Esophagus squamous epithelium (tissue), 5 donors: ENCODE measurements around the gene KCNG2. TPM values are rescaled to one million over a fixed set of nuclear protein-coding genes. Genes with fewer than 3 reads are reported as not detected.
A peak's percentile ranks its signal among the peaks of the same experiment; 100 is the strongest.

Source experiments
- DNase-seq: peaks from one replicate; lab custom pipeline; 2025; lab: John Stamatoyannopoulos, UW
- H3K27ac ChIP-seq, 4 donors: fragments of 200-600 bp; sonication (generic); one replicate each; pipeline ENCODE4 v1.5.1; 2016 to 2019; ENCODE audit warnings: mild to moderate bottlenecking in 1 of 4
- H3K27me3 ChIP-seq, 4 donors: fragments of 200-600 bp; sonication (generic); 1 replicate in 3 of 4; 2 replicates in 1 of 4; pipeline versions ENCODE4 v1.5.1 to v1.6.0; 2017 to 2021; ENCODE audit warnings: antibody characterized with exemption in 1 of 4
- H3K36me3 ChIP-seq, 3 donors: fragments of 200-600 bp; sonication (generic); one replicate each; pipeline ENCODE4 v1.5.1; 2016 to 2019
- H3K4me1 ChIP-seq, 3 donors: fragments of 200-600 bp; sonication (generic); one replicate each; pipeline ENCODE4 v1.5.1; 2017 to 2019
- H3K4me3 ChIP-seq, 4 donors: fragments of 200-600 bp; sonication (generic); 1 replicate in 3 of 4; 2 replicates in 1 of 4; pipeline ENCODE4 v1.5.1; 2016 to 2019; ENCODE audit warnings: mild to moderate bottlenecking in 2 of 4, moderate library complexity in 1 of 4
- H3K9me3 ChIP-seq, 3 donors: fragments of 200-600 bp; sonication (generic); one replicate each; pipeline ENCODE4 v1.5.1; 2016 to 2019
- POLR2A ChIP-seq, 4 donors: fragments of 450-650 bp; IDR thresholded peaks; one replicate each; pipeline ENCODE4 v1.6.1; 2017; ENCODE audit warnings: antibody characterized with exemption in 4 of 4, mild to moderate bottlenecking in 4 of 4, moderate library complexity in 3 of 4
- WGBS, 2 donors: methylation state at CpG; one replicate each; pipeline ENCODE4 v1.1.5; 2018; 5-methylcytosine and 5-hydroxymethylcytosine counted together
- intact Hi-C: fragments of 100-400 bp; cut with DNase I; formaldehyde crosslinking; loops from one replicate; pipeline ENCODE4 v1.15.0; 2022
- total RNA-seq, 4 donors: library from RNA; depleted of rRNA; stranded (reverse); fragments of >200 nt; gene quantifications; one replicate each; pipeline ENCODE4 v1.1.0, GENCODE V29; 2016
- TF ChIP-seq, protein P1 (sequence below), 6 experiments: fragments of 450-650 bp in 4 of 6; fragments of 200-600 bp in 2 of 6; sonication (generic) in 2 of 6; IDR thresholded peaks; one replicate each; pipeline ENCODE4 v1.5.1; 2016 to 2019; ENCODE audit warnings: antibody characterized with exemption in 6 of 6, mild to moderate bottlenecking in 4 of 6, moderate library complexity in 4 of 6
- donor health status: DM: yes; HTN: yes; CAD: no.

The KCNG2 gene
- total RNA-seq, 4 donors from 2014 or later, result 0.19 TPM; not detected in 3

DNA sequence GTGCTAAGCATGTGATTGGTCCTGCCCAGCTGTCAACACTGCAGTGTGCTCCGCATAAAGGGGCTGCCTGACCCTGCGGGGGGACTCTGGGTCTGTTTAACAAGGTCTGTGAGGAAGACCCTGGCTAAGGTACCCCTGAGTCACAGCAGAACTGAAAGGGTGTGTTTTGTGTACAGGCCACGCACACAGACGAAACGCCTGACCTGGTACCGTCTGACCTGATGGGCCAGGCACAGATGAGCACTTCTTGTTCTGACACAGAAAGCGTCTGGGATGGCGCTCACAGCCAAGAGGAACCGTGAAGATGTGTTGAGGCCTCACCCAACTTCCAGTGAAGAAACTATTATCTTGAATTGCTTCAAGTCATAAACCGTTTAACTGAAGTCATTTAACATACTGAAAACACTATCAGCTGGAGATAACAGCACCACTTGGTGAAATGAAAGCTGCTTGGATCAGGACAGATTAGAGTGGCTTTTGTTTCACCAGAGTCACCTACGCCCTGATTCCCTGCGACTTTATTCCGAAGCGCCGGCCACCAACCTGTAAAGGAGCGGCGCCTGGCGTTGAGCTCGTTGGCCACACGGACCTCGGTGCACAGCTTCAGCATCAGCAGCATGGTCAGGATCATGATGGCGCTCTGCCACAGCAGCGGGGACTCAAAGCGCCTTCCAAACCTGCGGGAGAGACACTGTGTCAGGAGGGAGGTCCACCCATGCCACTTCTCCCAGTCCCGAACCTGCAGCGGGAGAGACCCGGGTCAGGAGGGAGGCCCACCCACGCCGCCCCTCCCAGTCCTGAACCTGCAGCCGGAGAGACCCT is 145.3 kb downstream of the KCNG2 start:
- Histone ChIP-seq H3K27me3 (no peaks in the 10 kb centered on the region), H3K36me3 (peaks cover 0 to 67% (median 5%) of the 10 kb centered on the region in 3 donors), H3K9me3 (no peaks in the 10 kb centered on the region), H3K27ac (peak overlapping the region in 2 of 4 donors; percentile 17 to 38), H3K4me1 (peaks cover 17 to 100% (median 40%) of the 10 kb centered on the region in 3 donors), H3K4me3 (no peak overlapping the region)
- DNase-seq, result no peak
- TF ChIP-seq POLR2A (IDR thresholded peaks at IDR 0.05), result no peak
- TF ChIP-seq, protein P1, sequence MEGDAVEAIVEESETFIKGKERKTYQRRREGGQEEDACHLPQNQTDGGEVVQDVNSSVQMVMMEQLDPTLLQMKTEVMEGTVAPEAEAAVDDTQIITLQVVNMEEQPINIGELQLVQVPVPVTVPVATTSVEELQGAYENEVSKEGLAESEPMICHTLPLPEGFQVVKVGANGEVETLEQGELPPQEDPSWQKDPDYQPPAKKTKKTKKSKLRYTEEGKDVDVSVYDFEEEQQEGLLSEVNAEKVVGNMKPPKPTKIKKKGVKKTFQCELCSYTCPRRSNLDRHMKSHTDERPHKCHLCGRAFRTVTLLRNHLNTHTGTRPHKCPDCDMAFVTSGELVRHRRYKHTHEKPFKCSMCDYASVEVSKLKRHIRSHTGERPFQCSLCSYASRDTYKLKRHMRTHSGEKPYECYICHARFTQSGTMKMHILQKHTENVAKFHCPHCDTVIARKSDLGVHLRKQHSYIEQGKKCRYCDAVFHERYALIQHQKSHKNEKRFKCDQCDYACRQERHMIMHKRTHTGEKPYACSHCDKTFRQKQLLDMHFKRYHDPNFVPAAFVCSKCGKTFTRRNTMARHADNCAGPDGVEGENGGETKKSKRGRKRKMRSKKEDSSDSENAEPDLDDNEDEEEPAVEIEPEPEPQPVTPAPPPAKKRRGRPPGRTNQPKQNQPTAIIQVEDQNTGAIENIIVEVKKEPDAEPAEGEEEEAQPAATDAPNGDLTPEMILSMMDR (IDR thresholded peaks at IDR 0.05), result no peak
- intact Hi-C loops, result loop anchor here (10.0 kb wide), 1 partner anchor 258 kb away; no protein-coding TSS in a partner anchor
- 49 to 73% methylated on average over 12 of the region's 31 CpGs for WGBS, 2 donors

DNA sequence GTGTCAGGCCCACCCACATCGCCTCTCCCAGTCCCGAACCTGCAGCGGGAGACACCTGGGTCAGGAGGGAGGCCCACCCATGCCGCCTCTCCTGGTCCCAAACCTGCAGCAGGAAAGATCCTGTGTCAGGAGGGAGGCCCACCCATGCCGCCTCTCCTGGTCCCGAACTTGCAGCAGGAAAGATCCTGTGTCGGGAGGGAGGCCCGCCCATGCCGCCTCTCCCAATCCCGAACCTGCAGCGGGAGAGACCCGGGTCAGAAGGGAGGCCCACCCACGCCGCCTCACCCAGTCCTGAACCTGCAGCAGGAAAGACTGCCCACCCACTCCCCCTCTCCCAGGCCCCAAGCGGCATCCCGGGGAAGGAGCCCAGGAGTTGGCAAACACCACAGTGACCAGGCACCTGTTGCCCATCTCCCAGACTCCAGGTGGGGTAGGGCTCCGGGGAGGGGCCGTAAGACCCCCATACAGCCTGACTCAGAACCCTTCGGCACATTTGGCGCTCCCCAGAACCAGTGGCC is 145.9 kb downstream of the KCNG2 start:
- whole genome bisulfite sequencing, 2 donors, result 80 to 100% methylated on average over 1 to 3 of the region's 20 CpGs
- no peak for DNase-seq
- H3K27ac ChIP-seq, result peak overlapping the region in 1 of 4 donors; percentile 38
- no peaks in the 10 kb centered on the region for H3K27me3 ChIP-seq
- intact Hi-C loops, result loop anchor here (10.0 kb wide), 1 partner anchor 259 kb away; no protein-coding TSS in a partner anchor
- peaks cover 0 to 73% (median 5%) of the 10 kb centered on the region in 3 donors for H3K36me3 ChIP-seq
- no peaks in the 10 kb centered on the region for H3K9me3 ChIP-seq
- H3K4me3 ChIP-seq, result no peak overlapping the region
- H3K4me1 ChIP-seq, result peaks cover 12 to 100% (median 40%) of the 10 kb centered on the region in 3 donors
- TF ChIP-seq, protein P1 (IDR thresholded peaks at IDR 0.05), result no peak
- no peak for TF ChIP-seq POLR2A (IDR thresholded peaks at IDR 0.05)

DNA sequence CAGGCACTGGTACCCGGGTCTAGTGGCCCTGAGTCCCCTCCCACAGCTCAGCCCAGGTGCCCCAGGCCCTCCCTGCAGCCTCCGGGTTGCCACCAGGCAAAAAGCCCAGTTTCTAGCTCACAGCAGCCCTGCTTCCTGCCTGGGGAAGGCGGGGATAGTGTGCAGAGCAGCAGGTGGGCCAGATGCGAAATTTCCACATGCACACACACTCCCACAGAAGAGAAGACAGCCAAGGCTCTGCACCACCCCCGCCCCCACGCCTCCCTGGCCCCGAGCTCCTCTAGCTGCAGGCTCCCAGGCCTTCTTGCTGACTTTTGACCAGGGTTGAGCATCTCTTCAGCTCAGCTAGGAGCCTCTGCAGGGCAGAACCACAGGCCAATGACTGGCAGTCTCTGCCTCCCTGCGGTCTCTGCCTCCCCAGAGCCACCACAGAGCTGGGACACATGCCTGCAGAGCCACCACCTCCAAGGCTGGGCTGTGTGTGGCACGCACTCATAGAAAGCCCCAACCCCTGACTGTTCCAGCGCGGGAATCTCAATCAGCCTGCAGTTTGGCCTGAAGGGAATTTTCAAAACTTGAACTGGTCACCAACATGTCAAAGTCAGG is 146.5 kb downstream of the KCNG2 start:
- WGBS, 2 donors, result 53 to 69% methylated on average over 3 to 4 of the region's 11 CpGs
- no peaks in the 10 kb centered on the region for H3K27me3 ChIP-seq
- intact Hi-C loops, result loop anchor here (10.0 kb wide), 1 partner anchor 259 kb away; no protein-coding TSS in a partner anchor
- no peaks in the 10 kb centered on the region for H3K9me3 ChIP-seq
- H3K27ac ChIP-seq, result no peak overlapping the region
- DNase-seq, result no peak
- TF ChIP-seq, protein P1 (IDR thresholded peaks at IDR 0.05), result no peak
- no peak for TF ChIP-seq POLR2A (IDR thresholded peaks at IDR 0.05)
- H3K36me3 ChIP-seq, result peaks cover 0 to 78% (median 5%) of the 10 kb centered on the region in 3 donors
- H3K4me1 ChIP-seq, result peaks cover 11 to 100% (median 46%) of the 10 kb centered on the region in 3 donors
- H3K4me3 ChIP-seq, result no peak overlapping the region

DNA sequence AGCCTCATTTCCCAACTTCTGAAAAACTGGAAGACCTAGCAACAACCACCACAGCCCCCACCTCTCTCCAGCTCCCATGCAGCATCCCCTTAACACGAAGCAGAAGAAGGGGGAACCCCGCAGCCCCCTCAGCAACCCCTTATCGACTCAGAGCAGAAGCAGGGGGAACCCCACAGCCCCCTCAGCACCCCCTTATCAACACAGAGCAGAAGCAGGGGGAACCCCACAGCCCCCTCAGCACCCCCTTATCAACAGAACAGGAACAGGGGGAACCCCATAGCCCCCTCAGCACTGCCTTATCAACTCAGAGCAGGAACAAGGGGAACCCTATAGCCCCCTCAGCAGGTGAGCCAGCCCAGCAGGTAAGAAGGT is 147.0 kb downstream of the KCNG2 start:
- intact Hi-C loops, result loop anchor here (10.0 kb wide), 1 partner anchor 260 kb away; no protein-coding TSS in a partner anchor
- TF ChIP-seq, protein P1 (IDR thresholded peaks at IDR 0.05), result no peak
- no peak for TF ChIP-seq POLR2A (IDR thresholded peaks at IDR 0.05)
- no CpG with 5 or more reads among the region's 3 CpGs for WGBS, 2 donors
- Histone ChIP-seq H3K27me3 (no peaks in the 10 kb centered on the region), H3K9me3 (no peaks in the 10 kb centered on the region), H3K4me1 (peaks cover 14 to 100% (median 51%) of the 10 kb centered on the region in 3 donors), H3K4me3 (no peak overlapping the region), H3K36me3 (peaks cover 0 to 77% (median 5%) of the 10 kb centered on the region in 3 donors), H3K27ac (no peak overlapping the region)
- DNase-seq, result no peak
